ENCODE measurements around the gene NUDT14.

DNA sequence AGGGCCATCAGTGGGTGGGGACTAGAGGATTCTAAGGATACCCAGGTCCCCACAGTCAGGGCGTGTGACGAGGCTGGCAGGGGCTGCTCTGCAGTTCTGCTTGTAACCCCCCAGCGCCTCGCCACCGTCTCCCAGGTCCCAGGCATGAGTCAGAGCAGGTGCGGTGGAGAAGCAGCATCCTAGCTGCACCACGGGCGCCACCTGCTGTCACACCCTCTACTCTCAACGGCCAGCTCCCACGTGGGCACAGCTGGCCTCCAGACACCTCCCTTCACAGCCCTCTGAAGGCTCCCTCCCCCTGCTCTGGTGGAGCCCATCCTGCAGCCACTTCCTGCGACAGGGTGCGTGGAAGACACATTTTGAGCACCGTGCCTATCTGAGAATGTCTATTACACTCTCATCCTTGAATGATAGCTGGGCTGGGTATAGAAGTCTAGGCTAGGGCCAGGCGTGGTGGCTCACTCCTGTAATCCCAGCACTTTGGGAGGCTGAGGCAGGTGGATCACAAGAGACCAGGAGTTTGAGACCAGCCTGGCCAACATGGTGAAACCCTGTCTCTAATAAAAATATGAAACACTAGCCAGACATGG is 6.9 kb upstream of the NUDT14 start:
- TF ChIP-seq, protein P1, sequence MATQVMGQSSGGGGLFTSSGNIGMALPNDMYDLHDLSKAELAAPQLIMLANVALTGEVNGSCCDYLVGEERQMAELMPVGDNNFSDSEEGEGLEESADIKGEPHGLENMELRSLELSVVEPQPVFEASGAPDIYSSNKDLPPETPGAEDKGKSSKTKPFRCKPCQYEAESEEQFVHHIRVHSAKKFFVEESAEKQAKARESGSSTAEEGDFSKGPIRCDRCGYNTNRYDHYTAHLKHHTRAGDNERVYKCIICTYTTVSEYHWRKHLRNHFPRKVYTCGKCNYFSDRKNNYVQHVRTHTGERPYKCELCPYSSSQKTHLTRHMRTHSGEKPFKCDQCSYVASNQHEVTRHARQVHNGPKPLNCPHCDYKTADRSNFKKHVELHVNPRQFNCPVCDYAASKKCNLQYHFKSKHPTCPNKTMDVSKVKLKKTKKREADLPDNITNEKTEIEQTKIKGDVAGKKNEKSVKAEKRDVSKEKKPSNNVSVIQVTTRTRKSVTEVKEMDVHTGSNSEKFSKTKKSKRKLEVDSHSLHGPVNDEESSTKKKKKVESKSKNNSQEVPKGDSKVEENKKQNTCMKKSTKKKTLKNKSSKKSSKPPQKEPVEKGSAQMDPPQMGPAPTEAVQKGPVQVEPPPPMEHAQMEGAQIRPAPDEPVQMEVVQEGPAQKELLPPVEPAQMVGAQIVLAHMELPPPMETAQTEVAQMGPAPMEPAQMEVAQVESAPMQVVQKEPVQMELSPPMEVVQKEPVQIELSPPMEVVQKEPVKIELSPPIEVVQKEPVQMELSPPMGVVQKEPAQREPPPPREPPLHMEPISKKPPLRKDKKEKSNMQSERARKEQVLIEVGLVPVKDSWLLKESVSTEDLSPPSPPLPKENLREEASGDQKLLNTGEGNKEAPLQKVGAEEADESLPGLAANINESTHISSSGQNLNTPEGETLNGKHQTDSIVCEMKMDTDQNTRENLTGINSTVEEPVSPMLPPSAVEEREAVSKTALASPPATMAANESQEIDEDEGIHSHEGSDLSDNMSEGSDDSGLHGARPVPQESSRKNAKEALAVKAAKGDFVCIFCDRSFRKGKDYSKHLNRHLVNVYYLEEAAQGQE (IDR thresholded peaks at IDR 0.05; ENCODE audit: insufficient read depth in 1 of 2, low read depth in 2 of 2, low read length in 2 of 2) = no peak
- TF ChIP-seq SIN3A (IDR thresholded peaks at IDR 0.05; ENCODE audit: borderline replicate concordance, insufficient read depth, low read length) = no peak
- TF ChIP-seq POLR2AphosphoS5 (IDR thresholded peaks at IDR 0.05; ENCODE audit: low read depth, low read length) = no peak

Measured in PFSK-1 (cell line).